Measurements from ENCODE around the gene RNF17.

RNF17 gene

GRCh38 chr13:24906268-24906667 lies 142.3 kb downstream of the RNF17 start:
- DNase-seq = no peak

DNA sequence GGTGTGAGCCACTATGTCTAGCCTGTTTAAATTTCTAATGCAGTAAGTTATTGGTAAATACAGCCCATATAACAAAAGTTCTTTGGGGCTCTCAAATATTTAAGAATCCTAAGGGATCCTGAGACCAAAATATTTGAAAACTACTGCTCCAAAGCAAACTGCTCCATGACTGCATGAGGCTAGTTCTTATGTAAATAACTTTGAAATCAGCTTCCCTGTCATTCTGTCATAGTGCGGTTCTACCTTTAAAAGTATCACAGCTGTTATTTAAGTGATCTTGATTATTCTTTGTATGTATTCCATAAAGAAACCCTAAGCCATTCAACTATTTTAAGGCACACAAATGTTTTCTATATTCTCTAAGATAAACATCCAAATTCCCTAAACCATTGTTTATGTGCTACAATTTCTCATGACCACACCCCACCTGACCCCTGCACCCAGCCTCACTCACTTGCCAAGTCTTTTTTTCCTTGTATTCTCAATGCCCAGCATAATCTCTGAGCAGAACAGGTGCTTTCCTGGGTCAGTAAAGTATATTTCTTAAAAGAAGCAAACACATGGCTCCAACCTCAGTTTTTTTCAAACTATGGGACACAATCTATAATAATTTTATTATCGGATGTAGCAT lies 146.6 kb downstream of the RNF17 start:
- no peak for DNase-seq

GRCh38 chr13:24911133-24911908 lies 147.4 kb downstream of the RNF17 start:
- no peak for DNase-seq

- no peak for DNase-seq
These were observed 152.5 kb downstream of the RNF17 start for GRCh38 chr13:24916464-24916863.

GRCh38 chr13:24921003-24921402 lies 157.0 kb downstream of the RNF17 start:
- no peak for DNase-seq

DNA sequence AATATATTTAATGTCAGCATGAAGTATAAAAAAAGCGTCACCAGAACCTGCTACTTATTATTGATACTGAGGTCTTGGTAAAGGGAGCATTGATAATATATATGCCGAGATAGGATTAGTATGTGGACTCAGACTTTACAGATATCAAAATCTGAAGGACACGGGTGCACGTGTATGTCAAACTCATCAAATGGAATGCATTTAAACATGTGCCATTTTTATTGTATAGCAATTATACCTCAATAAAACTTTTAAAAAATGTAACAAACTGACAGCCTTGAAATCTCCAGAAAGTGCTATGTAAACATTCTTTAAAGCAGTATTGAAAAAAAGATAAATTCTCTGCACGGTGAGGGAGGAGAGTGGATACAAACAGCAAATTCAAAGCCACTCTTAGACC lies 157.9 kb downstream of the RNF17 start:
- DNase-seq = no peak

DNA sequence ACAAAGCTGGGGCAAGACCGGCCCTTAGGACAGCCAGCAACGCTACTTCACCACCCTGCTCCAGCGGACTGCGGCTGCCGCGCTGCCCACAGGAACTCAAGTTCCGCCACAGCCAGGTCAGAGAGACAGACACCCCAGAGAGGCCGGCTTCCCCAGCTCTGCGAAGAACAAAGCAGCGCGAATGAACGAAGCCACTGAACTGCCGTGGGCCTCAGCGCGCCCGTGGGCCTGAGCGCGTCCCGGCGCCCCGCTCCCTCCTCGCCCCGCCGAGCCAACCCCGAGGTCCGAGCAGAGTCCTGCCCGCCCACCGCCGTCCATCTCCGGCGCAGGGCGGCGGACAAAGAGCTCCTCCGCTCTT lies 158.4 kb downstream of the RNF17 start:
- no peak for DNase-seq

- peak; percentile 94 for DNase-seq
These were observed 159.0 kb downstream of the RNF17 start for GRCh38 chr13:24922745-24923591.

DNA sequence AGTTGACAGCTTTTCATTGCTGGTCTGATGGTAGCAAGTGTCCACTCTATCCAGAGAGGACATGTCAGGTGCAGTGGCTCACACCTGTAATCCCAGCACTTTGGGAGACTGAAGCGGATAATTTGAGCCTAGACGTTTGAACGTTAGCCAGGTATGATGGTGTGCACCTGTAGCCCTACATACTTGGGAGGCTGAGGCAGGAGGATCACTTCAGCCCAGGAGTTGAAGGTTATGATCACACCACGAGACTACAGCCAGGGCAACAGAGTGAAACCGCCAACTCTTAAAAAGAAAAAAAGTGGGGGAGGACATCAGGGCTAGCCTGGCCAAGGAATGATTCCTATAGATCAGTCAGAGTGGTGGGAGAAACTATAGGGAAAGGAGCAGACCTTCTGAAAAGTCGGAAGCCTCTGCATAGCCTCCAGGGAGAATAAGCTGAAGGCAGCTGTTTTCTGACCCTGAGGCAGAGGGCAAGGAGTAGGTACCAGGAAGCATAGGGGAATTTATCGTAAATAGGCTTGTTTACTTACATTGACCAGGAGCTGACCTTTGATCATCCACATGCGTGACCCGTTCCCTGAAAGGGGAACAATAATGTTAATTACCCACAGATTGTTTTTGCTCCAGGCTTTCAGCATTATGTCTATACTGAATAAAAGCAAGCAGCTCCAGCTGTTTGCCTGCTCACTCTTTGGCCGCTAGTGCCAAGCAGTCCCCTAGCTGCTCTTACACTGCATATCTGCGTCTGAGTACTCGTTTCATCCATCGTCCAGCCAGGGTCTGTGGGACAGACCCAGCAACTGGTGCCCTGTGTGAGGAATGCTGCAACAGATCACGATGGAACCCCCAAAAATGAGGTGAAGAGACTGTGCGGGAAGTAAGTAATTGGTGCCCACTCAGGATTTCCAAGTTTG lies 161.6 kb downstream of the RNF17 start:
- no peak for DNase-seq

- DNase-seq = no peak
These were observed 163.9 kb downstream of the RNF17 start for GRCh38 chr13:24927810-24928404.

DNA sequence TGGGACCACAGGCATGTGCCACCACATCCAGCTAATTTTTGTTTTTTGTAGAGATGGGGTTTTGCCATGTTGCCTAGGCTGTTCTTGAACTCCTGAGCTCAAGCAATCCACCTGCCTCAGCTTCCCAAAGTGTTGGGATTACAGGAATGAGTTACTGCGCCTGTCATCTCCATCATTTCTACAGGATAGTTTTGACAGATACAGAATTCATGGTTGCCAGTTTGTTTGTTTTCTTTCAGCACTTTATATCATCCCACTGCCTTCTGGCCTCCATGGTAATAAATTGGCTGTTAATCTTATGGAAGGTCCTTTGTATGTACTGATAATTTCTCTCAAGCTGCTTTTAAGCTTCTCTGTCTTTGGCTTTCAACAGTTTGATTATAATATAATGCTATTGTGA lies 165.2 kb downstream of the RNF17 start:
- DNase-seq = no peak
